Stimulated activated CD4-positive, alpha-beta T cell treated with anti-CD3 and anti-CD28 coated beads, Interleukin-1b, Interleukin-23, amount 100 ng/mL, for 48 hours (primary cell): ENCODE data around the gene ARL8B.
"Not testable (repeated sequence)": the region's sequence is repeated elsewhere in the genome, so short reads cannot be mapped to it uniquely, and the experiment has no call there.

ENCODE experiments used
- DNase-seq: peaks from one replicate; pipeline ENCODE4 v3.0.0-alpha.2; 2020

Gene ARL8B

DNA sequence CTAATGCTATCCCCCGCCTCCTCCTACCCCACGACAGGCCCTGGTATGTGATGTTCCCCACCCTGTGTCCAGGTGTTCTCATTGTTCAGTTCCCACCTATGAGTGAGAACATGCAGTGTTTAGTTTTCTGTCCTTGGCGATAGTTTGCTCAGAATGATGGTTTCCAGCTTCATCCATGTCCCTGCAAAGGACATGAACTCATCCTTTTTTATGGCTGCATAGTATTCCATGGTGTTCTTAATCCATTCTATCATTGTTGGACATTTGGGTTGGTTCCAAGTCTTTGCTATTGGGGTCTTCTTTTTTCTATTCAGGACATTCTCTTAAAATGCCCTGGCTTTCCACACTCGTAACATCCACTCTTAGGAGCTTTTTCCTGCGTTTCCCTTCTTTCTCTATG is 25.1 kb downstream of the ARL8B start:
- DNase-seq = not testable (repeated sequence)

DNA sequence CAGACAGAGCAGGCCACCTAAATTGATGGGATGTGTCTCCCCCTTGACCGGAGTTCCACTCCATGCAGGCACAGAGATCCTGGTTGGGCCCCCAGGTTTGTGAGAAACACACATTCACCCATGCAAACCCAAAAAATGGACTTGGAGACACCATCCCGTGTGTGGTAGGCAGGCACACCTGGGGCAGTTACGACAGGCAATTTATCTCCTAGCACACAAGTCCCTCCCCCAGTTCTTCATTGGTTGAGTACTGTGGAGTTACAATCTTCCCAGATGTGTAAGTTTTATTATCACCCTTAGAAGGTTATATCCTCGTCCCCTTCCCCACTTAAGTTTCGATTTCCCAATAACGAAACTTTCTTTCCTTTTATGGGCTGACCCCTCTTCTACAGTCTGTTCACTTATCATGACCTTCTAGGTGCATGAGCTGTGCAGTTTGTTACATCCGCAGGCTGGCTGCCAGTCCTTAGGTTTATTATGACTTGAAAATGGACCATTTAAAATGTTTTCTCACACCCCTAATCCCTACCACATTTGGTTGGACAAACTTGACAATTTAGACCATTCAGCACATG is 27.3 kb downstream of the ARL8B start:
- DNase-seq = no peak

DNA sequence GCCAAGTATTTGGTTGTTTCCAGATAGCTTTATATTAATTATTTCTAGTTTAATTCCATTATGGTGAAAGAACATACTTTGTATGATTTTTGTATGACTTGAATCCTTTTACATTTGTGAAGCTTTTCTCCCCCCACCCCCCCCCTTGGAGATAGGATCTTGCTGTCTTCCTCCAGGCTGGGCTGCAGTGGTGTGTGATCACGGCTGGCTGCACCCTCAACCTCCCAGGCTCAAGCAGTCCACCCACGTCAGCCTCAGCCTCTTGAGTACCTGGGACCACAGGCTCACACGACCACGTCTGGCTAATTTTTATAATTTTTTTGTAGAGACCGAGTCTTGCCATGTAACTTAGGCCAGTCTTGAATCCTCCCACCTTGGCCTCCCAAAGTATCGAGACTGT is 29.5 kb downstream of the ARL8B start:
- DNase-seq = no peak

DNA sequence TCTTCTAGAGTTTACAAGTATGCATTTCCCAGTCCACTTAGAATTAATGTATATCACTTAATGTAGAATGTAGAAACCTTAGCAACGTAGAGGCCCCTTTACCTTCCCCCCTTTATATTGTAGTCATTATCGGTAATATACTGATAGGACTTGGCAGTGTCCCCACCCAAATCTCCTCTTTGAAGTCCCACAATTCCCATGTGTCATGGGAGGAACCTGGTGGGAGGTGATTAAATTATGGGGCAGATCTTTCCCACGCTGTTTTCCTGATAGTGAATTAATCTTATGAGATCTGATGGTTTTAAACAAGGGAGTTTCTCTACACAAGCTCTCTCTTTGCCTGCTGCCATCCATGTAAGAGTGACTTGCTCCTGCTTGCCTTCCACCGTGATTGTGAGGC is 31.0 kb downstream of the ARL8B start:
- DNase-seq = no peak

DNA sequence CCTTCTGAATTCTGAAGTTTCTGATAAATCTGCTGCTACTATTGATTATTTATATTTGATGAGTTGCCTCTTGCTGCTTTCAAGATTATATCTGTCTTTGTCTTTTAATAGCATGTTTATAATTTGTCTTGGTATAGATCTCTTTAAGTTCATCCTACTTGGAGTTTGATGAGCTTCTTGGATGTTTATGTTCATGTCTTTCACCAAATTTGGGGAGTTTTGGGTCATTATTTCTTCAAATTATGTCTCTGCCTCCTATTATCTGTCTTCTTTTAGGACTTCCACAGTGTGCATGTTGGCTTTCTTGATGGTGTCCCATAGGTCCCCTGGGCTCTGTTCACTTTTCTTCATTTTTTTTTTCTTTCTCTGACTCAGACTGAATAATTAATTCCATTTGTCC is 33.1 kb downstream of the ARL8B start:
- no peak for DNase-seq

DNA sequence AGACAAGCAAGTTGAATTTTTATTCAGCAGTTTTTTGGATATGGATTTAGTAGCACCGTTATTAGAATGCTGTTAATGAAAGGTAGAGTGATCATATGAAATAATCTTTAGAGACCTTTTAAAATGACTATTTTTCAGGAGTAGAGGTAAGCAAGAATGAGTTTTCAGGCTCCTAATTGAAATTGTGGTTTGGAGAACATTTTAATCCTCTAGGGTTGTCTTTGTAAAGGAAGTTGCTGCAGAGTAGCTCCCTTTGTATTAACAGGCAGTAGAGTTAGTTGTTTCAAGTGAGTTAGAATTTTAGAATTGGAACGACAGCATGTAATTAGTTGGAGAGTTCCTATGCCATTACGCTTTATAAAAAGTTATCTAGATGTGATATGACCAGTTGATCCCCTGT is 38.2 kb downstream of the ARL8B start:
- DNase-seq = no peak

DNA sequence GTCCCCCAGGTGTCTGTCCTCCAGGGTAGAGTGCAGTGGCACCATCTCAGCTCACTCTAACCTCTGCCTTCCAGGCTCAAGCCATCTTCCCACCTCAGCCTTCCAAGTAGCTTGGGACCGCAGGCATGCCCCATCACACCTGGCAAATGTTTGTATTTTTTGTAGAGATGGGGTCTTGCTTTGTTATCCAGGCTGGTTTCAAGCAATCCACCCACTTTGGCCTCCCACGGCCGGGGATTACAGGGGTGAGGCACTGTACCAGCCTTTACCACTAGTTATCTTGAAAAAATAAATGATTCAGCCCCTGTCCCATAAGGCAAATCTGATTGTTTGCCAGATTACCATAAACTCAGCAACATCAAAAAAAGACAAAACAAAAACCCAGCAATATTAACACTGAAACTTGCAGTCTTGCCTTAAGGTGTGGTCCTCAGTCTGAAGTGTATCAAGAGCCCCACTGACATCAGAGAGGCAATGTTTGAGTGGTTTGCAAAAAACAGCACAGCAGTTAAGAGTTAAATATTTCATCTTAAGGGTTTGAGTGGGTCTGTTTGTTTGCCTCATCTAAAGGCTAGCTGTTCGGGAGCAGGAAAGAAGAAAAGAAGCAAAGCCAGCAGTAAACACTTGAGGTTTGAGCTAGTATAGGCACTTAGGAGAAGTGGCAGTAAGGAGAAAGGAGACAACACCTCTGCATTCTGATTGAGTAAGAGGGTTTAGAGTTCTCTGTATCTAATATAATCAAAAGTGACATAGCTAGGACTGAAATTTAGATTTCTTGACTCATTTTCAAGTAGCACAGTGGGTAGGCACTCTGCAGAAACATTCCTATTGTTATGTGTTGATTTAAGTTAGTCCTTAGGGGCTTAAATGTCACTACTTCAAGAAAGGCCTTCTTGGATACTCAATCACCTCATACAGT is 39.1 kb downstream of the ARL8B start:
- DNase-seq = peak; percentile 19

DNA sequence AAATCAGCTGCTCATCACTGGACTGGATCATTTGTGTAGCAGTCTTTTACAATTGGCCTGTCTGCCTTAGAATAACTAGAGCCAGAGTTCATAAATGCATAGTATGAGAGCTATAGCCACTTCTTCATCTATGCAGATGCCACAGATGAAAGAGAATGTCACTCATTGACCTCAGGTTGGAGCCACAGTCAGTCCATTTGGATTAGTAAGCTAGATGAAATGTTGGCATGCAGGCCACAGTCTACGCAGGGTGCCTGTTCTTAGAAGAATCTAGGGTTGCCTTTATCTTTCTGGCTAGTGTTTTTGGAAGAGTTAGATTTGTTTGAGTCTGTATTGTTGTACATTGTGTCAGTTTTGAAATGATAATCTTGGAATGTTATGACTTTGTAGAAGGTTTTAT is 40.0 kb downstream of the ARL8B start:
- DNase-seq = no peak

DNA sequence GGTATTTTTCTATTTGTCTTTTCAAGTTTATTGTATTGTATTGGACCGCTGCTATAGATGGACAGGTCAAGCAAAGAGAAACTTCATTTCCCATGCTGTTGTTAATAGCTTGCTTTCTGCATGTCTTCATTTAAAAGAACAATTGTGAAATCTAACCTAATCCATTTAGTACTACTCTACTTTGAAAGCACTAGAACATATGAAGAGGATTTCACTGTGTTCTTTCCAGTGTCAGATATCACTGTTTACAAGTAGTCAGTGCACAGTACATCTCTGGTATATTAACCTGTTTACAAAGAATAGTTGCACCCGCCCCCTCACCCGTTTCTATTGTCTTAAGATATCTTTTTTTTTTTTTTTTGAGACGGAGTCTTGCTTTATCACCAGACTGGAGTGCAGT is 43.6 kb downstream of the ARL8B start:
- DNase-seq = no peak

DNA sequence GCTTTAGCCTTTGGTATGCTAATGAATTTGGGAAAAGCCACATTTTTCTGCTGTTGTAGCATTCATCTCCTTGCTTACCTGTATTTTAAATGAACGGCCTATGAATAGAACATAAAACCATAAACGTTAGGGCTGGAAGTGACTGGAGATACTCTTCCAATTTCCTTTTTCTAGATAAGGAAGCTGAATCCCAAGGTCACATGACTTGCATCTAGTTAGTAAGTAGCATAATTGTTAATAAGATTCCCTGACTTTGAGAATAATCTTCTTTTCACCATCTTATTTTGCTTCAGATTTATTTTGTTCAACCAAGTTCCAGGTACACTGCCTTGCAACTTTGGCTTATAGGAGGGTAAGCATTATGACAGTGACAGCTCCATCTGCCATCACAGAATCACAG is 44.8 kb downstream of the ARL8B start:
- no peak for DNase-seq

DNA sequence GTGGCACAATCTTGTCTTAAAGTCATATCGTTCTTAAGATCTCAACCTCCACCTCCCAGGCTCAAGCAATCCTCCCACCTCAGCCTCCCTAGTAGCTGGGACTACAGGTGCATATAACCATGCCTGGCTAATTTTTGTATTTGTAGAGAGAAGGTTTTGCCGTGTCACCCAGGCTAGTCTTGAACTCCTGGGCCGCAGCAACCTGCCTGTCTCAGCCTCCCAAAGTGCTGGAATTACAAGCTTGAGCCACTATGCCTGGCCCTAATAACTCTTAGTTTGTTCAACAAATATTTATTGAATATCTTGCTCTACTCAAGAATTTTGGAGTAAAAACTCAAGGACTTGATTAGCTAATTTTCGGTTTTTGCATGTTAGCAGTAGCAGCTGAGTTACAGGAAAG is 46.0 kb downstream of the ARL8B start:
- no peak for DNase-seq

DNA sequence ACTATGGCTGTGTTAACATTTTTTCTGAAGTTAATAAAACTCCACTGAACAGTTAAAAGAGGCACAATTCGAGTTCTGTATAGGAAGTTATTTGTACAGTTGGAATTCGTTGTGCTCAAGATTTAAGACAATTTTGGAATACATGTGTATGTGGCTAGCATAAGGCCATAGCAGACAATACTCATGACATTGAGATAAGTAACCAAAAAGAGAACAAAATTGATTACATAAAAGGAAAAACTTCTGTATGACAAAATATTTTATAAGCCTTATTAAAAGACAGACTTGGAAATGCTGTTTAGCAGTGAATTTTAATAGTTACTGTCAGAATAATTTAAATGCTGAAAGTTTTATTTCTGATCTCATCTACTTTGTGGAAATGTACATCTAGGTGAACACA is 47.7 kb downstream of the ARL8B start:
- DNase-seq = no peak

DNA sequence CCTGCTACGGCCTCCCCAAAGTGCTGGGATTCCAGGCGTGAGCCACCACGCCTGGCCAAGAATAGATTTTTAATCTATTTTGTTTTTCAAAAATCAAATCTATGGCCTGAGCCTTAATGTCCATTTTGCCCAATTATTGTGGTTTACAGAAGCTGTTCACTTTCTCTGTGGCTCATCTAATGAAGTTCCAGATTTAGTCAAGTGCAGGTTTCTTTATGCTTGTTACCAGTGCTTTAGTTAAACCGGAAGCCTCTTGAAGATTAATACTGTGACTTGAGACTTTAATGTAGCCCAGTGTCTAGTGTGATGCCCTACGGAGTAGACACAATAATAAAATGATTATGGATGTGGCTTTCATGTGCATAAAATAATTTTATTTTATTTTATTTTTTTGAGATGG is 48.9 kb downstream of the ARL8B start:
- DNase-seq = no peak

DNA sequence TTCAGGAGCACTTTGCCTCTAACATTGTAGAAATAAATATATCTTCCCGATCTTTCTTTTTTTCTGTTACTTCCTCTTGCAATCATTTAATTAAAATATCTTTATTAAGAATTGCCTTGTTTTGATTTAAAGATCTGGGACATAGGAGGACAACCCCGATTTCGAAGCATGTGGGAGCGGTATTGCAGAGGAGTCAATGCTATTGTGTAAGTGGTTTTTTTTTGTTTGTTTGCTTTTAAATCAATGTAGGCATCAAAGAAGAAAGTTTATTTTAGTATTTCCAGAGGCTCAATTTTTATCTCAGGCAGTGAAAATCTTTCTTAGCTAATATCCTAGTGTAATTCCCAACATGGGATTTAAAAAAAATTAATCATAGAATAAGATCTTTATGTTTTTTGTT is 49.9 kb downstream of the ARL8B start:
- no peak for DNase-seq

DNA sequence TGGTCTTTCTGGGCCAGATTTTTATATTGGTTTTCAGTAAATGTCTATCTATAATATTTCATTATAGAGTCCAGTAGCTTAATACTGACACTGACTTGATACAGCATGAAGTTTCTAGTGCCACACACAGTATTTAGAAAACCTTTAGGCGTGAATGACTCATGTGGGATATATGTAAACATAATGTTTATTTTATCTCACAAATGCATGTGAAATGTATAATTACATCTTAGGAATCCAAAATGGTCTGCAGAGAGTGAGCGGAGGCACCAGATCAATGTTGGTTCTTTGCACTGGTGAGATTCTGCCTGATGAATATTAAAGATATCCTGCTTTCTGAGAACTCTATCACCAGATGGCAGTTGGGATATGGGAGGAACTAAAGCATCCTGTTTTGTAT is 56.9 kb downstream of the ARL8B start:
- not testable (repeated sequence) for DNase-seq

DNA sequence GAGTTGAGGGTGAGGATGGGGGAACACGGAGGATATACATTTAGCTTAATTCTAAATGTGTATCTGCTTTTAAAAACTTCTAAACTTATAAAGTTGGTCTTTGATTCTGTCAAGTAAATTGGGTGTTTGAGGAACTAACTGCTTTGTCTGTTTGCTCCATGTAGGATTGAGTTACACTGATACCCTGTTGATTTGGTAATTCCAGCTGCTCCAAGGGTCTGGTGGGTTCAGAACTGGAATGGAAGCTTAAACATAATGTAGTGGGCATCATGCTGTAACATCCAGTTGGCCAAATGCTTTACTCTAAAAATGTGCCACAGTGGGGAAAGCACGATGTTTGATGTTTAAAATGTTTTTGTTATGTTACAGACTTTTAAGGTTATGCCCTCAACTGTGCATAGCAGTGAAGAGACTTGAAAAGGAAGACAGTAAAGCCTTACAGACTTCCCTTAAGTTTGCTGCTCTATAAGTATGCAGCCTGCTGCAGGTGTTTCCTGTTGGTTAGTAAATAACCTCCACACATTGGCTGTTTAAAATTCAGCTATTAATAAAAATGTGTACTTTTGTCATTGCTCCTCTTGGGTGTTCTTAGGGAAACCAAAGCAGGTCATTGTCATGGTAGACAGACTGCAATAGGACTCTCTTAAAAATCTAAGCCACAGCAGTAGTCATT is 59.5 kb downstream of the ARL8B start:
- no peak for DNase-seq

DNA sequence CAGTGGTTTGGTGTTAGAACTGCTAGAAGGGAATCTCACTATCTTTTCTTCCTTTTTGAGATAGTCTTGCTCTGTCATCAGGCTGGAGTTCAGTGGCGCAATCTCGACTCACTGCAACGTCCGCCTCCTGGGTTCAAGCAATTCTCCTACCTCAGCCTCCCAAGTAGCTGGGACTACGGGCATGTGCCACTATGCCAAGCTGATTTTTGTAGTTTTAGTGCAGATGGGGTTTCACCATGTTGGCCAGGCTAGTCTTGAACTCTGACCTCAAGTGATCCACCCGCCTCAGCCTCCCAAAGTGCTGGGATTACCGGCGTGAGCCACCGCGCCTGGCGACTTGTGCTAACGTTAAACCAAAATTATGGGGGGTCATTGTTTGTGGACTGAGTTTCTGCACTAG is 61.6 kb downstream of the ARL8B start:
- DNase-seq = not testable (repeated sequence)

DNA sequence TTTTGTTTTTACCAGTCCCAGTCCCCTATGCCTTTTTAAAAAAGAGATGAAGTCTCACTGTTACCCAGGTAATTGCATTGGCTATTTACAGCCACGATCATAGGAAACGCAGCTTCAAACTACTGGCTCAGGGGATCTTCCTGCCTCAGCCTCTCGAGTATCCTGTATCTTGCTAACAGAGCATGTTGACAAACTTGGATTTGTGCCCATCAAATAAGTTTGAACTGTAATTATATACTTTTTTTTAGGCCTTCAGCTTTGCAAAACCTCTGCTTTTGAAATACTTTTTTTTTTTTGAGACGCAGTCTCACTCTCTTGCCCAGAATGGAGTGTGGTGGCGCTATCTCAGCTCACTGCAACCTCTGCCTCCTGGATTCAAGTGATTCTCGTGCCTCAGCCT is 62.4 kb downstream of the ARL8B start:
- no peak for DNase-seq

DNA sequence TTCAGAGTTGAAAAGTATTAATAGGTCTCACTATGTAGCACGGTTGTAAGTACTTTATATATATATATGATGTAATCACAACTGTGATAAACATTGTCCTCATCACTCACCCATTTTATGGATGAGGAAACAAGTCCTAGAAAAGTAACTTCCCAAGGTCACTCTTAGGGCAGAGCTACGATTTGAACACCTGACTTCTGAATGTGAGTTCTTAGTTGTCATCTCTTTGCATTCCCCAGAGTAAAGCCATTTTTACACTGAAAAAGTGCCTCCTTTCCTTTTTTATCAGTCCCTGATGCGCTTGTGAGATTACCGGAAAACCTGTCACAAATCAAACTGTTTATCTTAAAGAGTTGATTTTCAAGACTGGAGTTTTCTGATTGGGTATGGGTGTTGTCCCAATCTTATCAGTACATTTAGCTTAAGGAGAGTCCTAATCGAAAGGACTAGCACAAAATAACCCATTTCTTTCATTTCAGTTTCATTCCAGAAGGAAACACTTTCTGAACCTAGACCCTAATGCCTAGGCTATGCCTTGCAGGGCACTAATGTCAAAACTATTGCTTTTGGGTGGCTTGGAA is 63.1 kb downstream of the ARL8B start:
- no peak for DNase-seq

DNA sequence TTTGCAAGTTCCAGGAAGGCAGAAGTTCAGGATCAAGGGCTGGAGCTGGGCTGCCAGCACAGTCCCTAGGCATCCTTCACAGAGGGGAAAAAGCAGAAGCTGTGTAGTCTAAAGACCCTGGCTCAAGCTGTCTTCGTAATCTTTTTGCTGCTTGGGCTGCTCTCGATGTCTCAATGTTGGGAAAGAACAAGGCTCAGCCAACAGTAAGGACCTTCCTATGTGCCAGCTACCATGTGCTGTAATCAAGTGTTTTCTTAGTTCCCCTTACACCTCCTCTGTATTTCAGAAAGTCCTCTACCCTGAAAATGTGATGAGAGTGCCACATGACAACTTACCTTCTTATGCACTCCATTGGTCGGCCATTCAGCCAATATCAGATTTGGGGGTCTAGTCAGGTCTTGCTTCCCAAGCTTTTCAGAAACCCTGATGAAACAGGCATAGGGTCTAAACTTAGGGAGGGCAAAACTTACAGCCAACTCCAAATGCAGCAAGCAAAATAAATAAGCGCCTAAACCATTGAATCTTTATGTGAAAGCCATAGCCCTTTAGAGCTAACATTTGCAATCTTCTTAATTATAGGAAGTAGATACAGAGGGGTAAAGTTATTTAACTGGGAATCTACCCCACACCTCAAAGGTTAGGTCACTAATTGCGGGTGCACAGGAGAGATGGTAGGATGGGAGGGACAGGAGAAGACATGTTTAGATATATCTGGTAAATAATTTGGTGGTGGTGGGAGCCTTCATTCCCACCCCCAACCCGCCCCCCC is 64.2 kb downstream of the ARL8B start:
- no peak for DNase-seq

DNA sequence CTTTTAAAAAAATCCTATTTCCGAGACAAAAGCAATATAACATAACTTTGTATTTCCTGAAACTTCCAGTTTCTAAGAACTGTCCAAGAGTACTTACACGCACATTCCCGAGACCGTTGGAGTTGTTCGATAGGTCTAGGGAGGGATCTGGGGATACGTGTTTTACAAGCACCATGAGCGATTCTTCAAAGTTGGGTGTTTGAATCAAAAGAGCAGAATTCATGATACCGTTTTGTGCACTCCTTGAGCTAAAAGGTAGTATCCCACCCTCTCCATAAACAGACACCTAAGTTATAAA is 64.7 kb downstream of the ARL8B start:
- DNase-seq = no peak

DNA sequence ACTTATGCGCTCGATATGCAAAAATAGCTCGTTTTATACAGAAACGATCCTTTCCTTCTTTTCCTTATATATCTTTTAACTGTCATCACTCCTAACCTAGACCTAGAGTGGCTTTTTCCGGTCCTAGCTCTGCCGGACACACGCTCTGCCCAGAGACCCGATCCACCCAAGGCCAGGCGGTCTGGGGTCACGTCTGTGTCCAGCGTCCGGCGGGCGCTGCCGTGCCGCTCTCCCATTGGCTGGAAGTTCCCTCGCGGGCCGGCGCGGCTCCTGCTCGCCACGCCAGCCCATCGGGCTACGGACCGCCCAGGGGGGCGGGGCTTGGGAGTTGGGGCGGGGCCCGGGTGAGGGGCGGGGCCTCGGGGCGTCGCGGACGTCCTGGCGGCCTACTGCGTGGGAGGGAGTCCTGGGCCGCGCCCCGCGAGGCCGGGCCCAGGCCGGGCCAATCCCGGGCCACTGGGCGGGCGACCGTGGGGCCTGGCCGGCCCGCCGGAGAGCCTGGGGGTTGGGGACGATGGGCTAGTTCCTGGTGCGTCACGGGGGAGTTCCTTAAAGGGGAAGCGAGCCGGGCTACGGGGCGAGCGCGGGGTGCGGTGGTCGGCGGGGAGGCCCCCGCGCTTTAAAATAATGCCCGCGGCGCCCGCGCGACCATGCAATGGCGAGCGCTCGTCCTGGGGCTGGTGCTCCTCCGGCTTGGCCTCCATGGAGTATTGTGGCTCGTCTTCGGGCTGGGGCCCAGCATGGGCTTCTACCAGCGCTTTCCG is 65.2 kb downstream of the ARL8B start, which contains the start of gene EDEM1:
EDEM1 (plus strand) TSS at position 552 of the 764 bp plus-strand sequence; CDS start at position 651, 99 bp downstream.
- DNase-seq = peak; percentile 93
